Neural cell (in vitro differentiated cells): Measurements from ENCODE around the gene TIAM1.

Source experiments
- CTCF ChIP-seq: fragments of 450-650 bp; IDR thresholded peaks from 2 replicates; pipeline ENCODE4 v1.5.1; 2014; ENCODE audit warnings: antibody characterized with exemption, mild to moderate bottlenecking, moderate library complexity; ENCODE audit not compliant: poor library complexity, severe bottlenecking
- EZH2 ChIP-seq: fragments of 200-600, 300-800 bp; shearing (Covaris generic), sonication (generic); IDR thresholded peaks from 2 replicates; pipeline ENCODE4 v1.6.1; 2014; ENCODE audit warnings: antibody characterized with exemption, low read length, borderline replicate concordance, mild to moderate bottlenecking; ENCODE audit not compliant: insufficient read depth, poor library complexity, severe bottlenecking
- POLR2AphosphoS5 ChIP-seq: IDR thresholded peaks from 2 replicates; pipeline ENCODE4 v1.6.1; 2012

- TF ChIP-seq EZH2 (no peak), CTCF (no peak), POLR2AphosphoS5 (no peak)
Observed at GRCh38 chr21:31266241-31266640, 77.8 kb downstream of the TIAM1 start.
